GM12875 (cell line): ENCODE results near the gene NMB.
"Not testable (repeated sequence)": the region's sequence is repeated elsewhere in the genome, so short reads cannot be mapped to it uniquely, and the experiment has no call there.

Experiments used
- H3K4me3 ChIP-seq: one replicate; pipeline ENCODE4 v1.5.1; 2011; ENCODE audit warnings: low read depth, low read length, control low read depth
- CTCF ChIP-seq: IDR thresholded peaks from 2 replicates; pipeline ENCODE4 v1.5.1; 2011; ENCODE audit warnings: low read depth, mild to moderate bottlenecking, control low read depth, inconsistent platforms, low read length, moderate library complexity, borderline replicate concordance; ENCODE audit not compliant: insufficient read depth

Gene NMB

DNA sequence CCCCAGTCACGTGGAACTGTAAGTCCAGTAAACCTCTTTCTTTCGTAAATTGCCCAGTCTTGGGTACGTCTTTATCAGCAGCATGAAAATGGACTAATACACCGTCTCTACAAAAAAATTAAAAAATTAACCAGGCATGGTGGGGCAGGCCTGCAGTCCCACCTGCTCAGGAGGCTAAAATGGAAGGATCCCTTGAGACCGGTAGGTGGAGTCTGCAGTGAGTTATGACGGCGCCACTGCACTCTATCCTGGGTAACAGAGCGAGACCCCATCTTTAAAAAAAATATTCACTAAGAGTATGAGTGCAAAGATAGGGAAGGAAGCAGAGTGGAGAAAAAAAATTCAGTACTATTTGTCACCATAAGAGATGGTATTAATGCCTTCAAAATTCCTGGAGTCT is 32.3 kb upstream of the NMB start:
- H3K4me3 ChIP-seq: no peak overlapping the region
- TF ChIP-seq CTCF: no peak

DNA sequence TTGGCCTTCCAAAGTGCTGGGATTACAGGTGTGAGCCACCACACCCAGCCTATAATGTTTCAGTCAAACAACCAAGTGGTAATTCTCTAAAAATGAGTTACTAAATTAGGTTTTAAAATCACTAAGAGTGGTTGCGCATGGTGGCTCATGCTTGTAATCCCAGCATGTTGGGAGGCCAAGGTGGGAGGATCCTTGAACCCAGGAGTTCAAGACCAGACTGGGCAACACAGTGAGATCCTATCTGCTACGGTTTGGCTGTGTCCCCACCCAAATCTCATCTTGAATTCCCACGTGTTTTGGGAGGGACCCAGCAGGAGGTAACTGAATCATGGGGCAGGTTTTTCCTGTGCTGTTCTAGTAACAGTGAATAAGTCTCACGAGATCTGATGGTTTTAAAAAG is 31.9 kb upstream of the NMB start:
- TF ChIP-seq CTCF: no peak

DNA sequence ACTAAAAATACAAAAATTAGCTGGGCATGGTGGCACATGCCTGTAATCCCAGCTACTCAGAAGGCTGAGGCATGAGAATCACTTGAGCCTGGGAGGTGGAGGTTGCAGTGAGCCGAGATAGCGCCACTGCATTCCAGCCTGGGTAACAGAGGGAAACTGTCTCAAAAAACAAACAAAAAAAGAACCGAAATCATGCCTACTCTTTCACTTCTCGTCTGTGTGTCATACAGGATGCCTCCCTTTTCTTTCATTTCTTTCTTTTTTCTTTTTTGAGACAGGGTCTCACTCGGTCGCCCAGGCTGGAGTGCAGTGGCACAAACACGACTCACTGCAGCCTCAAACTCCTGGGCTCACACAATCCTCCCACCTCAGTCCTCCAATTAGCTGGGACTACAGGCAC is 28.4 kb upstream of the NMB start:
- H3K4me3 ChIP-seq: not testable (repeated sequence)

More for the DNA sequence above, 31.9 kb upstream of the NMB start:
- H3K4me3 ChIP-seq: no peak overlapping the region

DNA sequence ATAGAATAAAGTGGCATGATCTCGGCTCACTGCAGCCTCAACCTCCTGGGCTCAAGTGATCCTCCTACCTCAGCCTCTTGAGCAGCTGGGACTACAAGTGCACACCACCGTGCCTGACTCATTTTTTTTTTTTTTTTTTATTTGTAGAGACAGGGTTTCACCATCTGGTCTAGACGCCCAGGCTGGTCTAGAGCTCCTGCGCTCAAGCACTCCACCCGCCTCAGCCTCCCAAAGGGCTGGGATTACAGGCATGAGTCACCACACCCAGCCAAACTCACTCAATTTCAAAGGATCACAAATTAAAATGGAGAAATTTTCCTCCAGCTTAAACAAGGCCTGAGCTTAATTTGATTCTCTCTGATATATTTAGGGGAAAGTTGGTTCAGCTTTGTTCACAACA is 27.3 kb upstream of the NMB start:
- H3K4me3 ChIP-seq: no peak overlapping the region
- no peak for TF ChIP-seq CTCF

GRCh38 chr15:84684092-84684491 is 26.1 kb upstream of the NMB start:
- no peak overlapping the region for H3K4me3 ChIP-seq
- no peak for TF ChIP-seq CTCF

- H3K4me3 ChIP-seq: no peak overlapping the region
- no peak for TF ChIP-seq CTCF
Observed at GRCh38 chr15:84681831-84682230, 23.8 kb upstream of the NMB start.

DNA sequence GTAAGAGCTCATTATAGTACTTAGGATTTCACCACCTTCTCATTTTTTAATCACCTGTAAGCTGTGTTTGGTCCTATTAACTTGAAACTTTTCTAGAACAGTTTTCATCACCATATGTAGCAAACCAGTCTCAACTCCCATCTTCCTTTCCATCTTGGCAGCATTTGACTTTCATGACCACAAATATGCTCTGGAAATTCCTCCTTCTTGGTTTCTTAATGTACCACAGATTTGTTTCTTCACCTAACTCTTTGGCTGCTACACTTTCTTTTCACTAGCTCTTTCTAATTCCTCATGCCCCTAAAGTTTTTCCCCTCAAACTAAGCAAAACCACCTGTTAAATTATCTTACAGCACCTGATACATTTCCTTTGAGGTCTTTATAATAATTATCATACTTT is 13.2 kb upstream of the NMB start:
- TF ChIP-seq CTCF: no peak
- no peak overlapping the region for H3K4me3 ChIP-seq

- TF ChIP-seq CTCF: no peak
- no peak overlapping the region for H3K4me3 ChIP-seq
Observed at GRCh38 chr15:84669726-84670125, 11.7 kb upstream of the NMB start.
